ENCODE data around the gene ZNF609.

DNA sequence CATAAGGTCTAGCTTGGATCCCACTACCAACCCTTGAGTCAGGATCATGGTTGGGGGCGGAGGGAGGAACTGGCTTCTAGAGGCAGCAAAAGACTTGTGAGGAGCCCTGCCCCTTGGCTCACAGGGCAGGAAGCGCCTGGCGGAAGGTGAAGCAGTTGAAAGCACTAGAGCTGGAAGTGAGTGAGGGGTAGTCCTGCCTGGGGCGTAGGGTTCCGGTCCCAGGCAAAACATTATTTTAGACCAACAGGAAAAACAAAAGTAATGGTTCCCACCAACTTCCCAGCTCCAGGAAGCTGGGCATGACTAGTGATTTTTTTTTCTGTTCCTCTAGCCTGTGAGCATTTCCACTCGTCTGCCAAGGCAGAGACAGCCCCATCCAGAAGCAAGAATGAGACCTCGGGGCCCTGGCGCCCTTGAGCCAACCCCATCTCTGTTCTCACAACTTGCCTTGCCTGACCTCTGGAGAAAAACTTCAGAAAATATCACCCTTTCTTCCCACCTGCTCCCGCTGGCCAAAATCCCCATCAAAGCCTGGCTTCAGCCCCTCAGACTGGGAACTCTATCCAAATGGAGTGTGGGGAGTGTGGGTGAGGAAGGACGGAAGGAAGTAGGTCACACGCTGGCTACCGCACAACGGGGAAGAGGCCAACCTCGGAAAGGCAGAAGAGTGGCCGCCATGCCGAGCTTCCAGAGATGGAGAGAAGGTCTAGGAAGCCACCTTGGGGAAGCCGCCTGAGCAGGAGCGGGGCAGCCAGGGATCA is 257.5 kb downstream of the ZNF609 start:
- TF ChIP-seq, protein P1, sequence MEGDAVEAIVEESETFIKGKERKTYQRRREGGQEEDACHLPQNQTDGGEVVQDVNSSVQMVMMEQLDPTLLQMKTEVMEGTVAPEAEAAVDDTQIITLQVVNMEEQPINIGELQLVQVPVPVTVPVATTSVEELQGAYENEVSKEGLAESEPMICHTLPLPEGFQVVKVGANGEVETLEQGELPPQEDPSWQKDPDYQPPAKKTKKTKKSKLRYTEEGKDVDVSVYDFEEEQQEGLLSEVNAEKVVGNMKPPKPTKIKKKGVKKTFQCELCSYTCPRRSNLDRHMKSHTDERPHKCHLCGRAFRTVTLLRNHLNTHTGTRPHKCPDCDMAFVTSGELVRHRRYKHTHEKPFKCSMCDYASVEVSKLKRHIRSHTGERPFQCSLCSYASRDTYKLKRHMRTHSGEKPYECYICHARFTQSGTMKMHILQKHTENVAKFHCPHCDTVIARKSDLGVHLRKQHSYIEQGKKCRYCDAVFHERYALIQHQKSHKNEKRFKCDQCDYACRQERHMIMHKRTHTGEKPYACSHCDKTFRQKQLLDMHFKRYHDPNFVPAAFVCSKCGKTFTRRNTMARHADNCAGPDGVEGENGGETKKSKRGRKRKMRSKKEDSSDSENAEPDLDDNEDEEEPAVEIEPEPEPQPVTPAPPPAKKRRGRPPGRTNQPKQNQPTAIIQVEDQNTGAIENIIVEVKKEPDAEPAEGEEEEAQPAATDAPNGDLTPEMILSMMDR (IDR thresholded peaks at IDR 0.05): no peak
- no peak for TF ChIP-seq POLR2A (IDR thresholded peaks at IDR 0.05)

Data from body of pancreas (tissue), 4 donors.